ENCODE results near the gene RPL13. TPM values are rescaled to one million over a fixed set of nuclear protein-coding genes. Genes with fewer than 3 reads are reported as not detected.

The RPL13 gene
- total and polyA plus RNA-seq, 2 of the 13 experiments (the other 11 are each of a cell fraction or from before 2014, with no cell fraction given): 2,988 to 4,411 TPM

GRCh38 chr16:89607937-89608740 is 47.7 kb downstream of the RPL13 start (continued):
- TF ChIP-seq TCF12 (IDR thresholded peaks at IDR 0.05) (no peak), TCF12 (CRISPR knock-in tag; IDR thresholded peaks at IDR 0.05) (no peak), GZF1 (CRISPR knock-in tag; IDR thresholded peaks at IDR 0.05) (no peak), ZNF572 (CRISPR knock-in tag; IDR thresholded peaks at IDR 0.05) (peak; percentile 70; the same call in 1 of the 2 replicates), POGK (CRISPR knock-in tag; conservative IDR thresholded peaks at IDR 0.05) (no peak), ZNF317 (CRISPR knock-in tag; IDR thresholded peaks at IDR 0.05) (no peak), ZNF687 (CRISPR knock-in tag; IDR thresholded peaks at IDR 0.05) (peak; percentile 33; the same call in 1 of the 2 replicates), ZBTB3 (CRISPR knock-in tag; IDR thresholded peaks at IDR 0.05; ENCODE audit: borderline replicate concordance, low read depth) (no peak), HIC2 (CRISPR knock-in tag; IDR thresholded peaks at IDR 0.05; ENCODE audit: low read depth) (no peak), ZBTB33 (CRISPR knock-in tag; IDR thresholded peaks at IDR 0.05) (peak; percentile 56), ZNF280B (CRISPR knock-in tag; IDR thresholded peaks at IDR 0.05; ENCODE audit: borderline replicate concordance) (no peak), ZFP41 (CRISPR knock-in tag; IDR thresholded peaks at IDR 0.05; ENCODE audit: borderline replicate concordance) (no peak), ZBTB1 (CRISPR knock-in tag; IDR thresholded peaks at IDR 0.05; ENCODE audit: borderline replicate concordance) (no peak), HNRNPH1 (optimal IDR thresholded peaks at IDR 0.05; ENCODE audit: low read depth, low read length) (no peak), RARA (CRISPR knock-in tag; IDR thresholded peaks at IDR 0.05) (no peak), ZNF577 (CRISPR knock-in tag; IDR thresholded peaks at IDR 0.05; ENCODE audit: borderline replicate concordance, low read depth) (no peak), POGZ (CRISPR knock-in tag; IDR thresholded peaks at IDR 0.05) (no peak)
